GM18909 (cell line): ENCODE measurements around the gene SBK3.

Experiments
- ATAC-seq: cut with Tn5 transposase; IDR thresholded peaks from one replicate; pipeline ENCODE4 v1.9.1; 2021; ENCODE audit warnings: mild to moderate bottlenecking; ENCODE audit not compliant: unreplicated experiment, poor library complexity

The SBK3 gene

DNA sequence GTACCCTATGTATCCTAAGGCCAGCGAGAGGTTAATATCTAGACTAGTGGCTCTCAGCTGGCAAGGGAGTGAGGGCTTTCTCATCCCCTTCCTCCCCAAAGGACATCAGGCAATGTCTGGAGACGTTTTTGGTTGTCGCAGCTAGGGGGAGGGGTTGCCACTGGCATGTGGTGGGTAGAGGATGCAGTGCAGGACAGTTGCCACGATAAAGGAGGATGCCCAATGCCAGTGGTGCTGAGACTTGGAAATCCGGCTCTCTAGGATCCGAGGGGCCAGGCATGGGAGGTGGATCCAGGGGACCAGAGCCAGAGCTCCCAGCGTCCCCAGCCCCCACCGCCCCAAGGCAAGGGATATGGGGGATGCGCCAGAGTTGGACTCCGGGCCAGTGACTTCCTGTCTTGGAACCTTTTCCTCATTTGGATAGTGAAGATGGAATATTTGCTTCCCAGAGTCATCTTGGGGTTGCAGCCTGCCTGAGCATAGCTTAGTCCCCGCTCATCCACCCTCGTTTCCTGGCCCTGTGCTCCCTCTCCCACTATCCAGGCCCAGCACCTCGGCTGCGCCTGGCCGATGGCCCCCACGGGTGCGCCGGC lies 52.2 kb downstream of the SBK3 start:
- ATAC-seq = no peak

DNA sequence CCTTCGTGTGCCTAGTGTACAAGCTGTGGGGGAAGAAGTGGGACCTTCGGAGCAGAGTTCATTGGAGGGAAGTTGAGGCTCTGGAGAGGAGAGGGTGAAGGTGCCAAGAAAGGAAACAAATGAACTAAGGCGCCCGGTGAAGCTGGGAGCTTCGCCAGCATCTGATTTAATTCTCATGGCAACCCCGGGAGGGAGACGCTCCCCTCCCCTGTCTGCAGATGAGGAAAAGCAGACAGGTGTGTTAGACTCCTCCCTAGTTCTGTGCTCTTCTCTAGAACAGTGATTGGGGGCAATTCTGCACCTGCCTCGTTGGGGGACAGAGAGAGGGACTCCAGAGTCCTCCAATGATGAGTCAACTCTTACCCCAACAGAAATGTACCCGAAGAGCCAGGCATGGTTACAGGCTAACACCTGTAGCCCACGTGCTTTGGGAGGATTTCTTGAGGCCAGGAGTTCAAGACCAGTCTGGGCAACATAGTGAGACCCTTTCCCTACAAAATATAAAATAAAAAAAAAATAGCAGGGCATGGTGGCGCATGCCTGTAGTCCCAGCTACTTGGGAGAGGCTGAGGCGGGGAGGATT lies 52.9 kb downstream of the SBK3 start:
- no peak for ATAC-seq

DNA sequence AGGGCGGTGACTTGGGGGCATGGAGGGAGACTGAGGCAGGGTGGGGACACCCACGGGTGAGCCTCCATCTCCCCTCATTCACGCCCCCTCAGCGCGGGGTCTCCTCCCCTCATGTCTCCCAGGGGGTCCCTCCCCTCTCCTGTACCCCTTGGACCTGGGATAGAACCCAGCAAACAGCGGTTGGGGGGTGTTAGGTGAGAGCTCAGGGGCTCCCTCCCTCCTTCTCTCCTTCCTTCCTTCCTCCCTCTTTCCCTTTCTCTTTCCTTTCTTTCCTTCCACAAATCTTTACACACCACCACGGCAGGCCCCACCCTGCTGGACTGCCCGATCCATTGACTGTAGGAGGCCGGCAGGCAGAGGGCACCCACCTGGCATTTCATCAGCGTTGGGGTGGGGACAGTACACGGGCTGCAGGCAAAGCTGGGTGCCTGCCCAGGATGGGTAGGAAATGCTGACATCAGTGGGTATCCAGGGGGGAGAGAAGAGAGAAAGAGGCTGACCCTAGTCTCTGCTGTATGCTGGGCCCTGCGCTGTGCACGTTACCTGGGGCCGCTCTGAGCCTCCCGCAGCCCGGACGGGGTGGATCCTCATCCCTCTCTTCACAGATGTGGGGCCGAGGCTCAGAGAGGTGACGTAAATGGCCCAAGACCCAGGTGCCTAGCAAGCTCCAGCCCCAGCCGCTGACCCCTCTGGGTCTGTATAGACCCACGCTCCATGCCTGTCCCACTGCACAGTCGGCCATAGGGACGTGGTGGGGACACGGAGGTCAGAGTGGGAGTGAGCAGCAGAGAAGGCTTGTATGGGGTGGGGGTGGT lies 53.6 kb downstream of the SBK3 start:
- ATAC-seq = no peak
